Esophagus muscularis mucosa (tissue), 4 donors: ENCODE data around the gene S100A13. TPM values are rescaled to one million over a fixed set of nuclear protein-coding genes. Genes with fewer than 3 reads are reported as not detected.
A peak's percentile ranks its signal among the peaks of the same experiment; 100 is the strongest.

Experiments used
- DNase-seq: peaks from one replicate; pipeline ENCODE4 v3.0.0-alpha.2; 2017; ENCODE audit errors: extremely low spot score
- H3K27ac ChIP-seq, 4 donors: fragments of 200-600 bp; sonication (generic); replicated peaks in 1 of 4; 1 replicate in 3 of 4; 2 replicates in 1 of 4; pipeline ENCODE4 v1.5.1; 2016 to 2019; ENCODE audit warnings: mild to moderate bottlenecking in 1 of 4
- H3K27me3 ChIP-seq, 4 donors: fragments of 200-600 bp; sonication (generic); one replicate each; pipeline versions ENCODE4 v1.5.1 to v1.6.0; 2016 to 2019
- H3K36me3 ChIP-seq, 4 donors: fragments of 200-600 bp; sonication (generic); one replicate each; pipeline ENCODE4 v1.5.1; 2016 to 2019
- H3K4me1 ChIP-seq, 4 donors: fragments of 200-600 bp; sonication (generic); one replicate each; pipeline ENCODE4 v1.5.1; 2016 to 2019
- H3K4me3 ChIP-seq, 4 donors: fragments of 200-600 bp; sonication (generic); 1 replicate in 2 of 4; 2 replicates in 2 of 4; pipeline ENCODE4 v1.5.1; 2016 to 2019; ENCODE audit warnings: mild to moderate bottlenecking in 4 of 4, moderate library complexity in 1 of 4
- H3K9me3 ChIP-seq, 4 donors: fragments of 200-600 bp; sonication (generic); 1 replicate in 3 of 4; 2 replicates in 1 of 4; pipeline ENCODE4 v1.5.1; 2016 to 2019
- EP300 ChIP-seq: sonication (generic); formaldehyde crosslinking; IDR thresholded peaks from one replicate; pipeline ENCODE4 v1.6.1; 2017; ENCODE audit warnings: antibody characterized with exemption
- POLR2A ChIP-seq: fragments of 450-650 bp; IDR thresholded peaks from one replicate; pipeline ENCODE4 v1.6.1; 2017; ENCODE audit warnings: antibody characterized with exemption, moderate library complexity, mild to moderate bottlenecking, low read depth
- POLR2AphosphoS5 ChIP-seq, 2 donors: sonication (generic); formaldehyde crosslinking; IDR thresholded peaks; one replicate each; pipeline ENCODE4 v1.6.1; 2017; ENCODE audit warnings: antibody characterized with exemption in 2 of 2
- WGBS: methylation state at CpG from one replicate; pipeline ENCODE4 v1.1.5; 2018; 5-methylcytosine and 5-hydroxymethylcytosine counted together
- intact Hi-C: fragments of 100-400 bp; cut with DNase I; formaldehyde crosslinking; loops from one replicate; pipeline ENCODE4 v1.15.1; 2023
- total RNA-seq, 4 donors: library from RNA; depleted of rRNA; stranded (reverse); fragments of >200 nt; gene quantifications; one replicate each; pipeline versions ENCODE4 v1.1.0 to v1.2.1, GENCODE V29; 2016
- TF ChIP-seq, protein P1 (sequence below), 3 experiments: fragments of 200-600 bp in 2 of 3; fragments of 450-650 bp in 1 of 3; sonication (generic) in 2 of 3; IDR thresholded peaks; one replicate each; pipeline ENCODE4 v1.5.1; 2017 to 2019; ENCODE audit warnings: antibody characterized with exemption in 3 of 3, mild to moderate bottlenecking in 2 of 3, moderate library complexity in 1 of 3

The S100A13 gene
- total RNA-seq, 4 donors from 2014 or later = 71.3 to 84.7 (median 83.1) TPM

GRCh38 chr1:153612111-153612754, 15.1 kb downstream of the S100A13 start:
- Histone ChIP-seq H3K27ac (peak overlapping the region; percentile 85 to 90 (median 88)), H3K27me3 (no peaks in the 10 kb centered on the region), H3K36me3 (peaks cover 4 to 9% (median 7%) of the 10 kb centered on the region in 4 donors), H3K4me3 (peak overlapping the region; percentile 64 to 72 (median 69)), H3K4me1 (peaks cover 46 to 75% (median 63%) of the 10 kb centered on the region in 4 donors), H3K9me3 (no peaks in the 10 kb centered on the region)
- TF ChIP-seq, protein P1, sequence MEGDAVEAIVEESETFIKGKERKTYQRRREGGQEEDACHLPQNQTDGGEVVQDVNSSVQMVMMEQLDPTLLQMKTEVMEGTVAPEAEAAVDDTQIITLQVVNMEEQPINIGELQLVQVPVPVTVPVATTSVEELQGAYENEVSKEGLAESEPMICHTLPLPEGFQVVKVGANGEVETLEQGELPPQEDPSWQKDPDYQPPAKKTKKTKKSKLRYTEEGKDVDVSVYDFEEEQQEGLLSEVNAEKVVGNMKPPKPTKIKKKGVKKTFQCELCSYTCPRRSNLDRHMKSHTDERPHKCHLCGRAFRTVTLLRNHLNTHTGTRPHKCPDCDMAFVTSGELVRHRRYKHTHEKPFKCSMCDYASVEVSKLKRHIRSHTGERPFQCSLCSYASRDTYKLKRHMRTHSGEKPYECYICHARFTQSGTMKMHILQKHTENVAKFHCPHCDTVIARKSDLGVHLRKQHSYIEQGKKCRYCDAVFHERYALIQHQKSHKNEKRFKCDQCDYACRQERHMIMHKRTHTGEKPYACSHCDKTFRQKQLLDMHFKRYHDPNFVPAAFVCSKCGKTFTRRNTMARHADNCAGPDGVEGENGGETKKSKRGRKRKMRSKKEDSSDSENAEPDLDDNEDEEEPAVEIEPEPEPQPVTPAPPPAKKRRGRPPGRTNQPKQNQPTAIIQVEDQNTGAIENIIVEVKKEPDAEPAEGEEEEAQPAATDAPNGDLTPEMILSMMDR (IDR thresholded peaks at IDR 0.05) = no peak
- TF ChIP-seq POLR2A (no peak), POLR2AphosphoS5 (IDR thresholded peaks at IDR 0.05) (no peak), EP300 (no peak)
- intact Hi-C loops = loop anchor here (5.0 kb wide), 1 partner anchor 100 kb away; no protein-coding TSS in a partner anchor
- WGBS = 43% methylated on average over 11 of the region's 11 CpGs
- no peak for DNase-seq

DNA sequence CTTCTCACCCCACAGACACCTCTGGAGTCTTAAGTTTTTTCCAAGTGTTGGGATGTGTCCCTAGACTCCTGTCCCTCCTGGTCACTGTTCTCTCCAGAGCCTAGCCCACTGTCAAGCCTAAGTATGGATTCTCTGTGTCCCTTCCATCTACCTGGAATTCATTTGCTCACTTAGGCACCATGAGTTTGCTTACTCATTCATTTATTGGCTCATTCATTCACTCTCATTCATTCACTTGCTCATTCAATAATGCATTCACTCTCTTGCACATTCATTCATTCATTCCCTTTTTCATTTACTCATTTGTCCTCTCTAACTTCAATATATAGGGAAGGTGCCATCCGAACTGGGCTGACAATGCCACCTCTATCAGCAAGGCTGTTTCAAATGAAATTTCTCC, 15.9 kb downstream of the S100A13 start:
- Histone ChIP-seq H3K4me1 (peaks cover 41 to 71% (median 59%) of the 10 kb centered on the region in 4 donors), H3K4me3 (peak overlapping the region; percentile 64 to 72 (median 69)), H3K27me3 (no peaks in the 10 kb centered on the region), H3K27ac (peak overlapping the region in 3 of 4 donors; percentile 83 to 85 (median 85)), H3K36me3 (peaks cover 6 to 17% (median 16%) of the 10 kb centered on the region in 4 donors), H3K9me3 (no peaks in the 10 kb centered on the region)
- DNase-seq = no peak
- TF ChIP-seq, protein P1 (IDR thresholded peaks at IDR 0.05) = no peak
- TF ChIP-seq POLR2AphosphoS5 (IDR thresholded peaks at IDR 0.05) (no peak), POLR2A (no peak), EP300 (no peak)
- intact Hi-C loops = loop anchor here (5.0 kb wide), 1 partner anchor 99 kb away; no protein-coding TSS in a partner anchor
- 83% methylated on average over 1 of the region's 1 CpG for WGBS

- TF ChIP-seq POLR2AphosphoS5 (IDR thresholded peaks at IDR 0.05) = no peak
- TF ChIP-seq POLR2A = no peak
- TF ChIP-seq EP300 = no peak
- TF ChIP-seq, protein P1 (IDR thresholded peaks at IDR 0.05) = no peak
- WGBS = 89% methylated on average over 6 of the region's 7 CpGs
- Histone ChIP-seq H3K27ac (peak overlapping the region; percentile 76 to 86 (median 84)), H3K4me1 (peaks cover 37 to 66% (median 54%) of the 10 kb centered on the region in 4 donors), H3K9me3 (no peaks in the 10 kb centered on the region), H3K36me3 (peaks cover 6 to 22% (median 20%) of the 10 kb centered on the region in 4 donors), H3K4me3 (peak overlapping the region; percentile 64 to 72 (median 69)), H3K27me3 (no peaks in the 10 kb centered on the region)
- intact Hi-C loops = loop anchor here (5.0 kb wide), 1 partner anchor 99 kb away; no protein-coding TSS in a partner anchor
- no peak for DNase-seq
Measured at GRCh38 chr1:153610811-153611301, 16.4 kb downstream of the S100A13 start.

DNA sequence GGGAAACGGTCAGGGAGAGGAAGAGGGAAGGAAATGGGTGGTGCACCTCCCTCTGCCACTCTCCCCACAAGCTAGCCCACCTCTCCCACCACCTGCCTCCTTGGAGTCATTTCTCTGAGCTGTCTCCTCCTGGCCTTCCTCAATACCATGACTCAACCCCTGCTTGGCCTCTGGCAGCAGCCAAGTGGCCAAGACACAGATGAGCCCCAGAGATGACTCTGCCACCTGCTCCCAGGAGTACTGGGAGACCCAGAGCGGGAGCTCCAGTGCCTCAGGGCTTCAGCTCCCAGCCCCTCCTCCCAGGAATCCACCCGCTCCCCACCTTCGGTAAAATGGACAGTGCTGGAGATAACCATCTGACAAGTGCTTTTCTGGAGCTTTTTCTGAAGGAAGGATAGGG, 17.0 kb downstream of the S100A13 start:
- WGBS = 72% methylated on average over 4 of the region's 4 CpGs
- H3K27ac ChIP-seq = peak overlapping the region; percentile 76 to 86 (median 84)
- peaks cover 6 to 28% (median 25%) of the 10 kb centered on the region in 4 donors for H3K36me3 ChIP-seq
- intact Hi-C loops = loop anchor here (5.0 kb wide), 1 partner anchor 98 kb away; no protein-coding TSS in a partner anchor
- no peaks in the 10 kb centered on the region for H3K9me3 ChIP-seq
- peaks cover 37 to 65% (median 54%) of the 10 kb centered on the region in 4 donors for H3K4me1 ChIP-seq
- peak overlapping the region; percentile 12 to 72 (median 66) for H3K4me3 ChIP-seq
- no peak for DNase-seq
- no peaks in the 10 kb centered on the region for H3K27me3 ChIP-seq
- TF ChIP-seq, protein P1 (IDR thresholded peaks at IDR 0.05) = no peak
- TF ChIP-seq EP300 = no peak
- no peak for TF ChIP-seq POLR2A
- no peak for TF ChIP-seq POLR2AphosphoS5 (IDR thresholded peaks at IDR 0.05)
